ENCODE results near the gene HK3. TPM values are rescaled to one million over a fixed set of nuclear protein-coding genes. Genes with fewer than 3 reads are reported as not detected.

HK3 gene
- total and polyA plus RNA-seq, 2 of the 8 experiments (the other 6 are each of a cell fraction or from before 2014, with no cell fraction given) = not detected

- TF ChIP-seq PHF8 (conservative IDR thresholded peaks at IDR 0.05; ENCODE audit: low read depth, low read length) (no peak), SIRT6 (IDR thresholded peaks at IDR 0.05; ENCODE audit: low read length) (no peak)
These were observed 68.1 kb downstream of the HK3 start (continued) for GRCh38 chr5:176830995-176831423.

Other genes with a start within 250 kb of the HK3 start
- gene UNC5A, start 88.8 kb downstream of the HK3 start, total RNA-seq (2021; fragmentation: NEBNext Ultra II Directional; extraction: Animal tissue kit (Norgen Biotek cat#: 25700)) = 4.0 and 4.1 TPM in 2 replicates
- 7.6 and 11.1 TPM in 2 replicates for gene UNC5A, start 88.8 kb downstream of the HK3 start, polyA plus RNA-seq (2011; rRNA removed)
- 43.0 and 43.7 TPM in 2 replicates for gene UIMC1, start 107.4 kb upstream of the HK3 start, total RNA-seq (2021; fragmentation: NEBNext Ultra II Directional; extraction: Animal tissue kit (Norgen Biotek cat#: 25700))
- 7.7 and 12.8 TPM in 2 replicates for gene UIMC1, start 107.4 kb upstream of the HK3 start, polyA plus RNA-seq (2011; rRNA removed)
- 19.9 and 20.2 TPM in 2 replicates for gene ZNF346, start 123.3 kb upstream of the HK3 start, total RNA-seq (2021; fragmentation: NEBNext Ultra II Directional; extraction: Animal tissue kit (Norgen Biotek cat#: 25700))
- gene ZNF346, start 123.3 kb upstream of the HK3 start, polyA plus RNA-seq (2011; rRNA removed) = 20.8 and 20.9 TPM in 2 replicates
- gene FGFR4, start 187.6 kb upstream of the HK3 start, total RNA-seq (2021; fragmentation: NEBNext Ultra II Directional; extraction: Animal tissue kit (Norgen Biotek cat#: 25700)) = 74.3 and 88.4 TPM in 2 replicates
- gene FGFR4, start 187.6 kb upstream of the HK3 start, polyA plus RNA-seq (2011; rRNA removed) = 61.4 and 90.7 TPM in 2 replicates
- 165 and 168 TPM in 2 replicates for gene NSD1, start 234.4 kb upstream of the HK3 start, total RNA-seq (2021; fragmentation: NEBNext Ultra II Directional; extraction: Animal tissue kit (Norgen Biotek cat#: 25700))
- 21.1 and 22.8 TPM in 2 replicates for gene NSD1, start 234.4 kb upstream of the HK3 start, polyA plus RNA-seq (2011; rRNA removed)

Data from H1 (cell line).